NCI-H460 (cell line): ENCODE data around the gene JAK2. TPM values are rescaled to one million over a fixed set of nuclear protein-coding genes. Genes with fewer than 3 reads are reported as not detected.
"Not testable (repeated sequence)": the region's sequence is repeated elsewhere in the genome, so short reads cannot be mapped to it uniquely, and the experiment has no call there.

Experiments
- DNase-seq: peaks from one replicate; pipeline ENCODE4 v3.0.0-alpha.2; 2016; ENCODE audit warnings: low read depth; ENCODE audit errors: extremely low read depth
- total RNA-seq: library from RNA; depleted of rRNA; stranded (reverse); fragments of >200 nt; shearing (Covaris generic); gene quantifications from 2 replicates; pipeline ENCODE4 v1.2.3, GENCODE V29; 2014

JAK2 gene
- total RNA-seq, 1 experiment from 2014 or later = 5.3 TPM

DNA sequence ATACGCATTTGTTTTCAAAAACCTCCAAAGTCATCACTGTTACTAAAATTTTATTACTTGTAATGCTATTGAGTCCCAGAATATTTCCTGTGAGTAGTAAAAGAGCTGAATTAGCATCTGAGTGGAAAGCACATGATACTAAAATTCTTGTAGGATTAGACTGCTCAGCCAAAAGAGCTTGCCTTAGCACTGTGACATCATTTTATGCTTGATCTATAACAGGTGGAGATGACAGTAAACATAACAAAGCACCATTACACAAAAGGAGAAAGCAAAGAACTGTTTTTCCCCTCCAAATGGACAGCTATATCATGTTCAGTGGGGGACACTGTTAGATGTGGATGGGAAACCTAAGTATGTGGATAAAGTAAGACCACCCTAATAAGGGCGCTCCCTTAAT is 5.8 kb upstream of the JAK2 start:
- DNase-seq = no peak

DNA sequence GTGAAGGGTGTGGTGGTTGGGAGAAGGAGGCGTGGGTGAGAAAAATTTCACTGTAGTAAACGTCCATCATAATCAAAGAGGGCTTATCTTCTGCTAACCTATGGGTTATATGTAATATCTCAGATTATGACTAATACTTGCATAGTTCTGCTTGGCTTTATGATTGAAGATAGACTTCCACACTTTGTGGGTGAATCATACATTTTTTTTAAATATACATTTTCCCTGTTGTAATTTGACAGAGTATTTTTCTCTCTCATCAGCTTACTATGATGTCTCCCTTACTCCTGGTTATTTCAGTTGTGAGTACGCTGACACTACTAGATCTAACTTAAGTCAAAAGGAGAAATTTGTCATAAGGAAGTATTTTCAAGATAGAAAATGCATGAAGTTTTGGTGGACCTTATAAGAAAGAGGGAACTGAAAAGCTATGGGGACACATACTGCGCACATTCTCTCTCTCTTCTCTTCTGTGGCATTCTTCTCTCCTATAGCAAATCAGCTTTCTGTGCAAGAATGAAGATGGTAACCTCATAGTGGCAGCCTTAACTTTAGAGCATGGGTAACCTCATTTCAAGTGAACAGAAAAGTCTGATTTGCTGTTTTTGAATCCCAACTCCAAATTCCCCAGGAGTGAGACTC is 4.9 kb upstream of the JAK2 start:
- no peak for DNase-seq

DNA sequence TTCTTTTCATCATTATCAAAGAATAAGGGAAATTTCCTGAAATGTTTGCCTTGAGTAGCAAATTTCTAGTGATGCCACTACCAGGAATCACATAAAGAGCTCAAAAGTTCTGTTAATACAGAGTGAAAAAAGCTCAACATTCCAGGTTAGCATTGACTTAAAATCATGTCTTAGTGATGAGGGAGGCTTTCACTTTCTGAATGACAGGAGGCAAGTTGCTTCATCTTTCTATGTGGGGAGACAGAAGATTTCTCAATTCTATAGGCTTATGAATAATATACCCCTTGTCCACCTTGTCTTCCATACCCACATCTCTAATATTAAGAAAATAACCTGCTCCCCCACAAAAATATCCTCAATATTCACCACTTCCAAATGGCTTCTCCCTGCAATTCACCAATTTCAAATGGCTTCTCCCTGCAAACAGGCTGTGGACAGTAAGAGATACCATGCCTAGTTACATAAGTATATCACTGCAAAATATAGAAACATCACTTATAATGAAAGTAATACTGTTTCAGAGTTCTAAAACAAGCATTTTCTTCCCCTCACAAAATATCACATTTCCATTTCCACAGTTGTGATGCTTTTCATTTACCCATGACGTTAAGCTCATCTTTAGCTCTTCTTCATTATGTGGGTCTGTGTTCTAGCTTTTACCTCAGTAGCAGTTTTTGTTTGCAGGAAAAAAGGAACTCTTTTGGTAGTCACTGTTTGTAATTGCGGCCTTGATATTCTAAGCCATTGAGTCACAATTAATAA is 2.2 kb upstream of the JAK2 start:
- DNase-seq = no peak

DNA sequence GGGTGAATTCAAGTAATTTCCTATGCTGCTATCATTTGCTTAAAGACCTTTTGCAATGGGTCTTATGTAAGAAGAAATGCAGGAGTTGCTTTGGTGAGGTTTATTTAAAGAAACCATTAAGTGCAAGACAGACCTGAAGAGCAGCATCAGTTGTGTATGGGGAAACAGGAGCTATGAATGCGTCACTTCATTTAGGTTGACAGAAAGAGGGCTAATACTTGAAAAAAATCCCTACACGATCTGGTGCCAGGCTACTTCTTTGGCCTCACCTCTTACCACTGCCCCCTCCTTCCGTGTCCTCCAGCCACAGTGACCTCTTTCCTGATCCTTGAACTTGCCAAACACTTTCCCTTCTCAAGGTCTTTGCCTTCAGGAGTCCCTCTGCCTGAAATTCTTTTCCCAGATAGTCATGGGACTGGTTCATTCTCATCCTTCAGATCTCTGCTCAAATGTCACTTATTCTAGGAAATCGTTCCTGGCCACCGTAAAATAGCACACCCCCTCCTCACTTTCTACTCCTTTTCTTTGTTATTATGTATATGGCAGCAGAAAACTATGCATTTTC is 1.4 kb upstream of the JAK2 start:
- no peak for DNase-seq

DNA sequence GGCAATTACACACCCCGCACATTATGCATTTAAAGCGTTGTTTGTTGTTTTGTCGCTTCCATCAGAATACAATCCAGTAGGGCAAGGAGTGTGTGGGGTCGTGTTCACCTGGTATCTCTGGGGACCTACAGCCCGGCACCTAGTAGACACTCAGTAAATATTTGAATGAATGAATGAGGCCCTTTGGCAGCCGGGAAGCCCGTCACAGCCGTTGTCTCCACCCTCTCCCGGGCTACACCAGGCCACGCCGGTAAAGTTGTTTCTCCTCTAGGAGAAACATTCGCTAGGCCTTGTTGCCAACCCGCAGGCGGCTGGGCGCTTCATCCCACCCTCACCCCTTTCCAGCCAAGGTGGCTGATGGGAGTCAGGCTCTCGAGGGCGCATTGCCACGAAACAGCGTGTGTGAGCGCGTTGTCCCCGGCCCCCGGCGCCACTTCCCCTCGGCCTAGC is 876 bp upstream of the JAK2 start:
- no peak for DNase-seq

DNA sequence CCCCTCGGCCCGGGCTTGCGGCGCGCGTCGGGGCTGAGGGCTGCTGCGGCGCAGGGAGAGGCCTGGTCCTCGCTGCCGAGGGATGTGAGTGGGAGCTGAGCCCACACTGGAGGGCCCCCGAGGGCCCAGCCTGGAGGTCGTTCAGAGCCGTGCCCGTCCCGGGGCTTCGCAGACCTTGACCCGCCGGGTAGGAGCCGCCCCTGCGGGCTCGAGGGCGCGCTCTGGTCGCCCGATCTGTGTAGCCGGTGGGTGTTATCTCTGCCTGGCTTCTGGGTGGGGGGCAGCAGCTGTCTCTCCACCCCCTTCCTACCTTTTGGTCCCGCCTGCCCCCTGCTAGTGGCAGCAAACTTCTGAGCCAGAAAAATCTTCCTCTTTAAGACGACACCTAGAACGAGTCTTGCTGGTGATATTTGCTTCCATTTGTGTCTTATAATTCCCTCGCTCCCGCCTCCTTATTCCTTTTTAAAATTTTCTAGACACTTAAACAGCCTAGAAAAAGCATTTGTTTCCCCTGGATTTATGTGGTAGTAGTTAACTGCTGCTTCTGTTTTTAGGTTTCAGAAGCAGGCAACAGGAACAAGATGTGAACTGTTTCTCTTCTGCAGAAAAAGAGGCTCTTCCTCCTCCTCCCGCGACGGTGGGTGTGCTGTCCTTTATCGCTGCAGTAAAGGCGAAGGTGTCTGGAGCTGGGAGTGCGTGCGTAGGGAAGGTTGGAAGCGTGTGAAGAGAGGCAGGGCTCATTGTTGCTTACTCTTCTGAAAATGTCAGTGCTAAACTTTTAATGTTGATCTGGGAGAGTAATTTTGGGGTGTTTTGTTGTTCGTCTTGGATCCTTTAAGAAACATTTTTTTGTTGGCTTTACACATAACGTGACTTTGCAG is 554 bp downstream of the JAK2 start:
- DNase-seq = peak; percentile 20

DNA sequence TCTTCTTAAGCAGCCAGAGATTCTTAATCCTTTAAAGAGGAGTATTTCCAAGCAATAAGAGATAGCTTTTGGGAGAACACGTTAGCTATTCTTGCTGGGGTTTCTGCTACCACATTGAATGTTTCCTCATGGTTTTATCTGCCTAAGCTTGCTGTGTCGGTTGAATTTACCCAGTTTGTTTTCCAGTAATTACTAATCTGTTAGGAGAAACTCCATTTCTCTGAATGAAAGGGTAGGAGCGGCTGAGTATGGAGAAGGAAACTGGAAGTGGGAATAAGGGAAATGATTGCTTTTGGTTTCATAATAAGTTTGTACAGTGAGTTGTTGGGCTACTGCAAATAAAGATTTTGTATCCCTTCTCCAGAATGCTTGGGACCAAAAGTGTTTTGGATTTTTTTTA is 1.2 kb downstream of the JAK2 start:
- DNase-seq = no peak

DNA sequence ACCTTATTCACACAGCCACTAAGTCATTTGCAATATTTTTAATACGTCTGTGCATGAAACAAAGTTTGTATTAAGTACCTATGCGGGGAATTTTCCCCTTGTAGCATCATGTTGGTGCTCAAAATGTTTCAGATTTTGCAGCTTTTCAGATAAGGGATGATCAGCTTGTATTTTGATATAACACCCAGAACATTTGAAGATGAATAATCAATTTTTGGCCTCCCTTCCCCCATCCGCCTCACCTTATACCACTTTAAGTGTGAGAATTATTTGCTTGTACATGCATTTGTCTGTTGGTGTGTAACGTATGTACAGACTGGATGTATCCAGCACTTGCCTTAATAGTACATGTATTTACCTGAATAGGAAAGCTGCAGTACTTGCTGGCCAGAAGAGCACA is 1.7 kb downstream of the JAK2 start:
- DNase-seq = no peak

DNA sequence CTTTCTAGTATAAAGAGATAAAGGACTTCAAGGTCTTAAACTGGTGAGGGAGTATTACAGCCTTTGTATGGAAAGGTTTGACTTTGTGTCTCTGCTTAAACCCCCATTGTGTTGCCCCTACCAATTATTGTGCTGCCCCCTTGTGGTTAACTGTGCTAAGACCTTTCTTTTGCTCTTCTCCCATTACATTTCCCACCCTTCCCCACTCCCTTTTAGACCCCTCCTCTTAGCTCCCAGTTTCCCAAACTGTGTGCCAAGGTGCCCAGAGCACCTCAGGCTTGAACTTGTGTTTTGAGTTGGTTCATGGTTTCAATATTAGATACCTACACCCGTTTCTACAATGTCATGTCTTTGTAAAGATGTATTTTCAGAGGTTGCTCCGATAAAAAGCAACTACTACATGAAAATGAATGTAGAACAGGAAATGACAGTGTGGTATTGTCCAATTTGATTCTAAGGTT is 2.9 kb downstream of the JAK2 start:
- peak; percentile 37 for DNase-seq

DNA sequence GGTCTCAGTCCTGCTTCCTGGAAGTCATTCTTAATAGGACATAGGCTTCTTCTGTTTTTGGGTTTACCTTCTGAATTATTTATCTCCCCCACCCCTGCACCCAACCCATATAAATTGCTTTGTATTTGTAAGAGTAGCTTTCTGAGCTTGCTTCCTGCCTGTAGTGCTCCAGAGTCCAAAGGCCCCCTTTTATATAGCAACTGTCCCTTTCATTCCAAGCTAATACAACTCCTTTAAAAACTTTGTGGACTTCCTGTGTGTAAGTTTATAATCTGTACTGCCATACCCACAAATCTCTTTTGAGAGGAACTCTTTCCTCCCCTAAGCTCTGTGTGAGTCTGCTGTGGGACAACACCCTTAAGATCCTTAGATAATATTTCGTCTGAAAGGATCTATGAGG is 7.8 kb downstream of the JAK2 start:
- no peak for DNase-seq

DNA sequence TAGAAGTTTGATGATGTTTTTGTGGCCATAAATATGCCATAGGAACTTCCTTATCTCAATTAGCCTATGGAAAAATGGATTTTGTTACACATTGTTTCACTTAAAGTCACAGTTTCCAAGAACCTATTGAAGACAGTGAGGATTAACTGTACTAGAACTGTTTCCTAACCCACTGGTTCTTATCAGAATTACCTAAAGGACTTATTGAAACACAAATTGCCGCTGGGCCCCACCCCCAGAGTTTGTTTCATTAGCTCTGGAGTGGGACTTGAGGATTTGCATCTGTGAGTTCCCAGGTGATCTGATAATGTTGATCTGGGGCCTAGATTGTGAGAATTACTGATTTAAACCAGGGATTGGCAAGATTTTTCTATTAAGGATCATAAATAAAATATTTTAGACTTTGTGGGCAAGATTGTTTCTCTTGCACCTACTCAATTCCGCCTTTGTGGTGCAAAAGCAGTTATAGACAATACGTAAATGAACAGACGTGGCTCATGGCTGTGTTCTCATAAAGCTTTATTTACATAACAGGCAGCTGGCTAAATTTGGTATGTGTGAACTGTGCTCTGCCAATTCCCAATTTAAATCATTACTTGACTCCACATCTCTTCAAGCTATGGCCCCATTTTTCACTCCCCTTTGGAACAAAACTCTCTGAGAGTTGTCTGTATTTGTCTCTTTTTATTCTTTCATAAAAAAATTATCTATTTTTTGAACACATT is 9.3 kb downstream of the JAK2 start:
- DNase-seq = no peak

DNA sequence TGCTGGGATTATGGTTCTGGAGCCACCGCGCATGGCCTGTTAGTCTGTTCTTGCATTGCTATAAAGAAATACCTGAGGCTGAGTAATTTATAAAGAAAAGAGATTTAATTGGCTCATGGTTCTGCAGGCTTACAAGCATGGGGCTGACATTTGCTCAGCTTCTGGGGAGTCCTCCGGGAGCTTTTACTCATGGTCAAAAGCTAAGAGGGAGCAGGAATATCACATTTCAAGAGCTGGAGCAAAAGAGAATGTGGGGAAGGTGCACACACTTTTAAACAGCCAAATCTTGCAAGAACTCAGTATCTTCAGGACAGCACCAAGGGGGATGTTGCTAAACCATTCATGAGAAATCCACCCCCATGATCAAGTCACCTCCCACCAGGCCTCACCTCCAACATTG is 12.1 kb downstream of the JAK2 start:
- DNase-seq = no peak

DNA sequence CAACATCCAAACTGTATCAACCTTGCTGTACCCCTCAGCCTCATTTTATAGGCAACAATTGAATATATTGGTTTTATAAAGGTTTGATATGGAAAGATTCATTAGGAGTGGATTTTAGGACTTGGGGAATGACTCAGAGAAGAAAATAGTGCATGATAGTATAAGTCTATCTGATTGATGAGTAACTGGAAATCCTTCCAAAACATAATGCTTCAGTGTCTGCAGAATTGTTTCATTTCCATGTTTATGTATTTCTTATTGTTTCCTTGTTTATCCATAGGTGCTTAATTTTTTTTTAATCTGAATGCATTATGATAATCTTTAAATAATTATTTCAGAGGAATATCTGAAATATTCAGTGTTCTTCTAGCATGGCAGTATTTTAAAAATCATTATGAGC is 12.6 kb downstream of the JAK2 start:
- no peak for DNase-seq

DNA sequence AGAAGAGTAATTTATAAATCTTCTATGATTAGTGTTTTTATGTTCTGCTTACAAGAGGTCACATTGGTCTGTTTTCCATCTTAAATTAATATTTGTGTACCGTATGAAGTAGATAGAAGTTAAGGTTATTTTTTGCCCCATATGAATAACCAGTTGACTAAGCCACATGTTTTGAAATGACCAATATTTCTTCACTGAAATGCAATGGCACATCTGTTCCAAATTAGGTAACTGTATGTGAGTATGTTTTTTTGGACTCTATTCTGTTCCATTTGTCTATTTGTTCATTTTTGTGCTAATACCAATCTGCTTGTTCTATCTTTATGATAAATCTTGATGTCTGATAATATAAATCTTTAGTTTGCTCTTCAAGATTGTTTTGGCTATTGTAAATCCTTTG is 17.7 kb downstream of the JAK2 start:
- no peak for DNase-seq

DNA sequence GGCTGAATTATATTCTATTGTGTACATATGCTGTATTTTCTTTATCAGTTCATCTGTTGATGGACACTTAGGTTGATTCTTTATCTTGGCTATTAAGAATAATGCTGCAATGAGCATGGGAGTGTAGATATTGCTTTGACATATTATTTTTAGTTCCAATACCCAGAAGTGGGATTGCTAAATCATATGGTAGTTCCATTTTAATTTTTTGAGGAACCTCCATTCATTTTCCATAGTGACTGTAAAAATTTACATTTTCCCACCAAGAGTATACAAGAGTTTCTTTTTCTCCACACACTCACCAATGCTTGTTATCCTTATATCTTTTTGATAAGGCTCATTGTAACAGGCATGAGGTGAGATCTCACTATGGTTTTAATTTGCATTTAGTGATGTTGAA is 19.4 kb downstream of the JAK2 start:
- DNase-seq = no peak

DNA sequence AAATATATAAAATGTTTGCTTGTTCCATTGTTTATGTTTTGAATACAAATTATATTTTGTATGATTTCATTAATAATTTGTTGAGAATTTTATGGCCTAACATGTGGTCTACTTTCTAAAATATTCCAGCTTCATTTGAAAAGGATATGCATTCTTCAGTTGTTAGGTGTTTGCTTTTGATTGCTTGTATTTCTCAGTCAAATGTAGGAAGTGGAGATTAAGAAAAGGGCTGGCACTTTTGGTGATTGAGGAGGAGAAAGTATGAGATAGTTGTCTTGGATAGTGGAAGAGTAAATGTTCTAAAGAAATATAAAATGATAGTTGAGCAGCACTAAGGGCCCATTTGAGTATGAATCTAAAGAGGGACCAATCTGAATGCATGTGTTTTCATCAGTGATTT is 23.1 kb downstream of the JAK2 start:
- DNase-seq = no peak

DNA sequence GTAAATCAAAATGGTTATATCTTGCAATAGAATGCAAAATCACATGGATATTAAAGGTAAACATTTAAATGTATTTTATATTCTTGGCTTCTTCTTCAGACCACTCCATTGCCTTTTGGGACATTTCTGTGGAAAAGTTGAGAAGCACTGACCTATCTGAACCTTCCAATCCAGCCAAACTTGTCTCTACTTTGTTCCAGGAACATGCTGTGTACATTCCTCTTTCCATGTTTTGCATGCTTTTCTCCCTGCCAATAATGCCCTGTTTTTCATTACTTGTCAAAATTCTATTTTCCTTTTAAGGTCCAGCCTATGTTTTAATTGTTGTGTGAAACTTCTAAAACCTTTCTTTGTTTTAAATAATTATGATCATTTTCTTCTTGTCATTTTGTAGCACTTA is 28.3 kb downstream of the JAK2 start:
- DNase-seq = no peak

DNA sequence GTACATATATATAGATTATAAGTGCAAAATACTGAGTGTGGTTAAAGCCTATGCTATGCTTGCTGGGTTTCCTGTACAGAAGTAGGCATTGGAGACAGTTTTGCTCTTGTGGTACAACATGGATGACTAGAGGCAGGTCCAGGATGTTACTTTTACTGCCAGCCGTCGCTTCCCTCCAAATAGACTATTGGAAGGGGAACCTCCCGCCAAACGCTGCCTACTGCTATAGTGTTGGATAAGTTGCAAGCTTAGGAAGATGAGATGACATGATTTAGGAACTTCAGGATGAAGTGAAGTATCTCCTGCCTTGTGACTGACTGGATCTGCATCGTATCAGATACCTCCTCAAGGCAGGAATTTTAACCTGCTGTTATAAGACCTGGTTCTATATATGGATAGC is 30.9 kb downstream of the JAK2 start:
- DNase-seq = no peak

DNA sequence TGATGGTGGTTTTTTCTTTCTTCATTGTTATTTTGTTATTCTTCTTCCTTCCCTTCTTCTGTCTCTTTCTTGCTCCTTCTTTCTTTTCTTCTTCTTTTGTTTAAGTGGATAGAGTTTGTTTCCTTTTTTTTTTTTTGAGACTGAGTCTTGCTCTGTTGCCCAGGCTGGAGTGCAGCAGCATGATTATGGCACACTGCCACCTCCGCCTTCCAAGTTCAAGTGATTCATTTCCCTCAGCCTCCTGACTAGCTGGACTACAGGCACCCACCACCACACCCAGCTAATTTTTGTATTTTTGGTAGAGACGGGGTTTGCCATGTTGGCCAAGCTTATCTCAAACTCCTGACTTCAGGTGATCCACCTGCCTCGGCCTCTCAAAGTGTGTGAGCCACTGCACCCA is 40.3 kb downstream of the JAK2 start:
- no peak for DNase-seq

DNA sequence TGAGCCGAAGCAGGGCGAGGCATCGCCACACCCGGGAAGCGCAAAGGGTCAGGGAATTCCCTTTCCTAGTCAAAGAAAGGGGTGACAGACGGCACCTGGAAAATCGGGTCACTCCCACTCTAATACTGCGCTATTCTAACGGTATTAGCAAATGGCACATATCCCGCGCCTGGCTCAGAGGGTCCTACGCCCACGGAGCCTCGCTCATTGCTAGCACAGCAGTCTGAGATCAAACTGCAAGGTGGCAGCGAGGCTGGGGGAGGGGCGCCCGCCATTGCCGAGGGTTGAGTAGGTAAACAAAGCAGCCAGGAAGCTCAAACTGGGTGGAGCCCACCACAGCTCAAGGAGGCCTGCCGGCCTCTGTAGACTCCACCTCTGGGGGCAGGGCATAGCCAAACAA is 46.9 kb downstream of the JAK2 start:
- DNase-seq = not testable (repeated sequence)
